Measurements from ENCODE around the gene HECTD2.
"Not testable (repeated sequence)": the region's sequence is repeated elsewhere in the genome, so short reads cannot be mapped to it uniquely, and the experiment has no call there.

Gene HECTD2

GRCh38 chr10:91487911-91488582, 77.9 kb downstream of the HECTD2 start:
- DNase-seq = no peak

- DNase-seq = peak; percentile 37 to 53
Measured at GRCh38 chr10:91493313-91493712, 83.2 kb downstream of the HECTD2 start.

- no peak for DNase-seq
Measured at GRCh38 chr10:91495402-91495801, 85.3 kb downstream of the HECTD2 start.

- no peak for DNase-seq
Measured at GRCh38 chr10:91496016-91496415, 85.9 kb downstream of the HECTD2 start.

- no peak for DNase-seq
Measured at GRCh38 chr10:91511549-91512330, 101.6 kb downstream of the HECTD2 start.

- DNase-seq = no peak
Measured at GRCh38 chr10:91512458-91512857, 102.3 kb downstream of the HECTD2 start.

- no peak for DNase-seq
Measured at GRCh38 chr10:91513598-91514424, 103.7 kb downstream of the HECTD2 start.

- DNase-seq = no peak
Measured at GRCh38 chr10:91514787-91515186, 104.6 kb downstream of the HECTD2 start.

GRCh38 chr10:91517394-91517793, 107.2 kb downstream of the HECTD2 start:
- DNase-seq = no peak

GRCh38 chr10:91519899-91520514, 109.9 kb downstream of the HECTD2 start:
- DNase-seq = no peak

- DNase-seq = peak; percentile 4 to 16
Measured at GRCh38 chr10:91520661-91521060, 110.5 kb downstream of the HECTD2 start.

- DNase-seq = peak; percentile 19 to 22
Measured at GRCh38 chr10:91521439-91521838, 111.3 kb downstream of the HECTD2 start.

GRCh38 chr10:91525896-91526712, 116.0 kb downstream of the HECTD2 start:
- no peak for DNase-seq

GRCh38 chr10:91528080-91528479, 117.9 kb downstream of the HECTD2 start:
- DNase-seq = no peak

- no peak for DNase-seq
Measured at GRCh38 chr10:91528768-91529167, 118.6 kb downstream of the HECTD2 start.

- not testable (repeated sequence) for DNase-seq
Measured at GRCh38 chr10:91534789-91535188, 124.6 kb downstream of the HECTD2 start.

GRCh38 chr10:91536111-91536510, 126.0 kb downstream of the HECTD2 start:
- DNase-seq = no peak

GRCh38 chr10:91536733-91537132, 126.6 kb downstream of the HECTD2 start:
- no peak for DNase-seq

- DNase-seq = no peak
Measured at GRCh38 chr10:91537614-91538383, 127.7 kb downstream of the HECTD2 start.

- DNase-seq = no peak
Measured at GRCh38 chr10:91539930-91540329, 129.8 kb downstream of the HECTD2 start.

GRCh38 chr10:91540733-91541132, 130.6 kb downstream of the HECTD2 start:
- no peak for DNase-seq
